Caco-2 (cell line): ENCODE results near the gene HOXA6. TPM values are rescaled to one million over a fixed set of nuclear protein-coding genes. Genes with fewer than 3 reads are reported as not detected.

Experiments used
- BruUV-seq: library from RNA; stranded (reverse); fragments of 400-500 nt; replicated peaks from 2 replicates; lab custom pipeline; 2021; lab: Mats Ljungman, UMichigan
- CTCF ChIA-PET: fragments of 300-600 bp; sonication (Branson Sonifier 250); formaldehyde crosslinking; loops from one replicate; lab custom pipeline; 2022; ENCODE audit warnings: antibody characterized with exemption; lab: Charles Lee
- POLR2A ChIA-PET: fragments of 300-600 bp; sonication (Branson Sonifier 250); formaldehyde crosslinking; loops from one replicate; lab custom pipeline; 2022; ENCODE audit warnings: antibody characterized with exemption; lab: Charles Lee
- DNase-seq, 2 experiments: peaks; one replicate each; pipeline versions ENCODE4 v3.0.0 to v3.0.0-alpha.2; 2020 to 2022
- H3K27me3 ChIP-seq: replicated peaks from 2 replicates; pipeline ENCODE4 v1.6.0; 2011; ENCODE audit warnings: low read length; ENCODE audit not compliant: control insufficient read depth, insufficient read depth
- H3K36me3 ChIP-seq: 2 replicates; pipeline ENCODE4 v1.5.1; 2011; ENCODE audit warnings: low read length; ENCODE audit not compliant: control insufficient read depth, insufficient read depth
- H3K4me1 ChIP-seq: fragments of 250-450 bp; sonication (Bioruptor Pico); 2 replicates; pipeline ENCODE4 v1.5.1; 2020; ENCODE audit warnings: mild to moderate bottlenecking
- H3K4me3 ChIP-seq: 2 replicates; pipeline ENCODE4 v1.5.1; 2011; ENCODE audit warnings: low read depth, mild to moderate bottlenecking, control low read depth, low read length
- H3K9me3 ChIP-seq: fragments of 250-450 bp; sonication (Bioruptor Pico); 2 replicates; pipeline ENCODE4 v1.5.1; 2020; ENCODE audit warnings: mild to moderate bottlenecking, moderate library complexity
- H3K27ac Mint-ChIP-seq: one replicate; pipeline ENCODE4 v1.8.0; 2022; ENCODE audit warnings: mixed read lengths; ENCODE audit not compliant: unreplicated experiment
- H3K27me3 Mint-ChIP-seq: one replicate; pipeline ENCODE4 v1.8.0; 2022; ENCODE audit warnings: mixed read lengths; ENCODE audit not compliant: insufficient read depth, unreplicated experiment
- H3K36me3 Mint-ChIP-seq: one replicate; pipeline ENCODE4 v1.8.0; 2022; ENCODE audit warnings: mild to moderate bottlenecking, mixed read lengths; ENCODE audit not compliant: insufficient read depth, unreplicated experiment
- H3K4me1 Mint-ChIP-seq: one replicate; pipeline ENCODE4 v1.8.0; 2022; ENCODE audit warnings: low read depth, mixed read lengths; ENCODE audit not compliant: unreplicated experiment
- H3K4me3 Mint-ChIP-seq: one replicate; pipeline ENCODE4 v1.8.0; 2022; ENCODE audit warnings: mild to moderate bottlenecking, moderate library complexity, mixed read lengths; ENCODE audit not compliant: unreplicated experiment
- H3K9me3 Mint-ChIP-seq: one replicate; pipeline ENCODE4 v1.8.0; 2022; ENCODE audit warnings: mixed read lengths; ENCODE audit not compliant: unreplicated experiment
- CTCF ChIP-seq, 2 experiments: fragments of 200-600 bp in 1 of 2; IDR thresholded peaks; 1 replicate in 1 of 2; 2 replicates in 1 of 2; pipeline versions ENCODE4 v1.5.1 to v1.8.0; 2011 to 2022; ENCODE audit warnings: antibody characterized with exemption in 1 of 2, control low read depth in 1 of 2, inconsistent platforms in 1 of 2, low read depth in 1 of 2, low read length in 1 of 2, mild to moderate bottlenecking in 1 of 2, moderate library complexity in 1 of 2; ENCODE audit not compliant: insufficient read depth in 1 of 2, severe bottlenecking in 1 of 2, unreplicated experiment in 1 of 2
- intact Hi-C: fragments of 100-400 bp; cut with micrococcal nuclease; formaldehyde crosslinking; loops from one replicate; pipeline ENCODE4 v1.10.0; 2022; ENCODE audit not compliant: unreplicated experiment
- total RNA-seq: library from RNA; stranded (reverse); gene quantifications from 2 replicates; pipeline ENCODE4 v1.2.3, GENCODE V29; 2022

The HOXA6 gene
- total RNA-seq, 1 experiment from 2014 or later: 5.6 TPM

- Mint-ChIP-seq H3K4me3 (peak within 1 kb of the TSS; percentile 76), H3K27ac (peak within 1 kb of the TSS; percentile 57), H3K27me3 (no peaks in the 10 kb centered on the region), H3K36me3 (no peaks in the 10 kb centered on the region), H3K4me1 (peaks cover 33% of the 10 kb centered on the region), H3K9me3 (no peaks in the 10 kb centered on the region)
- Histone ChIP-seq H3K27me3 (no peaks in the 10 kb centered on the region), H3K4me3 (peak within 1 kb of the TSS; percentile 53), H3K4me1 (peaks cover 28% of the 10 kb centered on the region), H3K9me3 (no peaks in the 10 kb centered on the region), H3K36me3 (no peaks in the 10 kb centered on the region)
- CTCF ChIA-PET: interaction anchor here (0.6 to 1.4 kb wide), 6 partner anchors 20 to 450 kb away, joined by 3 to 9 read pairs (median 3); partner anchors contain the start of gene HOXA7
- POLR2A ChIA-PET: interaction anchor here (0.6 to 2.2 kb wide), 9 partner anchors 8 to 279 kb away, joined by 3 to 19 read pairs (median 3); no protein-coding TSS in a partner anchor
- peak; percentile 94 to 97 for DNase-seq
- no TSS peak for BruUV-seq
- intact Hi-C loops: loop anchor here (1.0 to 2.0 kb wide), 2 partner anchors 8 to 16 kb away; no protein-coding TSS in a partner anchor
- no peak for TF ChIP-seq CTCF (IDR thresholded peaks at IDR 0.05; ENCODE audit: insufficient read depth in 1 of 2, low read depth in 1 of 2, low read length in 1 of 2, severe bottlenecking in 1 of 2, unreplicated experiment in 1 of 2)
These were observed 16.8 kb downstream of the HOXA6 start, which contains the start of gene HOXA4 for GRCh38 chr7:27130540-27131389. TSS of gene HOXA4 (minus strand) at chr7:27130757. CDS start at chr7:27130733, 24 bp downstream.

DNA sequence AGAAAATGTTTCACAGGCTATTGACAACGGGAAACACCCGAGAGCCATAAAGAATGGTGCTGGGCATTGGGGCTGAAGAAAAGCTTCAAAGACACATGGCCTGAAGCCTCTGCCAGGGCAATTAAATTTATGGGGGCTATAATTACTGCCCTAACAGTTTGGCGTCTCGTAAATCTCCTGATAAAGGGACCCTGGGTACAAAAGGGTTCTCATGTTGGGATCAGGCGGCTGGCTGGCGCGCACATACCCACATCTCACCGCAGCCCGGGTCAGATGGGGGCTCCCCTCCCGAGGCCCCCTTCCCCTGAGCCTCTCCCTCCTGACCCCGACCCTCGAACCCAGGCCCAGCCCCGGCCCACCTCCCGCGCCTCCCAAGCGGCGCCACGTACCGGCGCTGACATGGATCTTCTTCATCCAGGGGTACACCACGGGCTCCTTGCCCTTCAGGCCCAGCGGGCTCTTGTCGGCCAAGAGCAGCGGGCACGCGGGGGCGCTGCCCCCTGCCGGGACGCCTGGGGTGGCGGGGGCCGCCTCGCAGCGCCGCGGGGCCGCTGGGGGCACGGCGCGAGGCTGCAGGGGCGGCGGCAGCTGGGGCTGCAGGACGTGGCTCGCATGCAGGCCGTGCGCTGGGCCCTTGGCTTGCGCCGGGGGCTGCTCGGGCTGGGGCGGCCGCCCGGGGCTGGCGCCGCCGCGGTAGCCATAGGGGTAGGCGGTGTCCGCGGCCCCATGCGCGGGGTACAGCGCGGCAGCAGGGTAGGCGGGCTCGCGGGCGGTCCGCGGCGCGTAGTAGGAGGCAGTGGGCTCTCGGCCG, 17.6 kb downstream of the HOXA6 start:
- CTCF ChIA-PET: interaction anchor here (0.6 to 1.2 kb wide), 2 partner anchors 27 to 33 kb away, joined by 3 read pairs; partner anchors contain the start of gene HOXA7
- POLR2A ChIA-PET: interaction anchor here (0.6 to 2.2 kb wide), 6 partner anchors 8 to 279 kb away, joined by 3 to 19 read pairs (median 6); no protein-coding TSS in a partner anchor
- Histone ChIP-seq H3K27me3 (no peaks in the 10 kb centered on the region), H3K9me3 (no peaks in the 10 kb centered on the region), H3K4me3 (peak overlapping the region; percentile 53), H3K36me3 (no peaks in the 10 kb centered on the region), H3K4me1 (peaks cover 32% of the 10 kb centered on the region)
- H3K36me3 Mint-ChIP-seq: peaks cover 2% of the 10 kb centered on the region
- intact Hi-C loops: loop anchor here (1.0 to 2.0 kb wide), 2 partner anchors 8 to 15 kb away; no protein-coding TSS in a partner anchor
- H3K9me3 Mint-ChIP-seq: no peaks in the 10 kb centered on the region
- peak in 1 of 2 experiments; percentile 77 for DNase-seq
- peaks cover 36% of the 10 kb centered on the region for H3K4me1 Mint-ChIP-seq
- peak overlapping the region; percentile 76 for H3K4me3 Mint-ChIP-seq
- BruUV-seq: no TSS peak
- H3K27ac Mint-ChIP-seq: peak overlapping the region; percentile 57
- H3K27me3 Mint-ChIP-seq: no peaks in the 10 kb centered on the region
- TF ChIP-seq CTCF (IDR thresholded peaks at IDR 0.05; ENCODE audit: insufficient read depth in 1 of 2, low read depth in 1 of 2, low read length in 1 of 2, severe bottlenecking in 1 of 2, unreplicated experiment in 1 of 2): peak in 1 of 2 experiments; percentile 41
